T-helper 1 cell (primary cell): ENCODE measurements around the gene EFNA1.
"Not testable (repeated sequence)": the region's sequence is repeated elsewhere in the genome, so short reads cannot be mapped to it uniquely, and the experiment has no call there.

ENCODE experiments used
- DNase-seq, 5 donors: peaks; one replicate each; pipeline ENCODE4 v3.0.0-alpha.2; 2012 to 2020

EFNA1 gene

DNA sequence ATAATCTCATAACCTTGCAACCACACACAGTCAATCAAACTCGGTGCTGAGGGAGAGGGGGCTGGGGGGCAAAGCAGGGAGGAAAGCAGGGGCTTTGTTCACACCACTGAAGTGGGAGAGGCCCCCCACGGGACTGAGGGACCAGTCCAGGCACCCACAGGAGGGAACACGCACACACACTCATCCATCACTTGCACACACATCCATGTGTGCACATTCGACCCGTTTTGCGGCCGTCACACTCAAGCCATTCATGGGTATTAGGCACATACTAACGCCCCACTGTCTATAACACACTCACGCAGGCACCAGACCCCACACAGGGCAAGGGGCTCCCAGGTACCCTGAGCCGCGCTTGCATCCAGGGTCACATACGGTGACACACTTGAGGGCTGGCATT is 35.0 kb upstream of the EFNA1 start:
- DNase-seq = no peak

DNA sequence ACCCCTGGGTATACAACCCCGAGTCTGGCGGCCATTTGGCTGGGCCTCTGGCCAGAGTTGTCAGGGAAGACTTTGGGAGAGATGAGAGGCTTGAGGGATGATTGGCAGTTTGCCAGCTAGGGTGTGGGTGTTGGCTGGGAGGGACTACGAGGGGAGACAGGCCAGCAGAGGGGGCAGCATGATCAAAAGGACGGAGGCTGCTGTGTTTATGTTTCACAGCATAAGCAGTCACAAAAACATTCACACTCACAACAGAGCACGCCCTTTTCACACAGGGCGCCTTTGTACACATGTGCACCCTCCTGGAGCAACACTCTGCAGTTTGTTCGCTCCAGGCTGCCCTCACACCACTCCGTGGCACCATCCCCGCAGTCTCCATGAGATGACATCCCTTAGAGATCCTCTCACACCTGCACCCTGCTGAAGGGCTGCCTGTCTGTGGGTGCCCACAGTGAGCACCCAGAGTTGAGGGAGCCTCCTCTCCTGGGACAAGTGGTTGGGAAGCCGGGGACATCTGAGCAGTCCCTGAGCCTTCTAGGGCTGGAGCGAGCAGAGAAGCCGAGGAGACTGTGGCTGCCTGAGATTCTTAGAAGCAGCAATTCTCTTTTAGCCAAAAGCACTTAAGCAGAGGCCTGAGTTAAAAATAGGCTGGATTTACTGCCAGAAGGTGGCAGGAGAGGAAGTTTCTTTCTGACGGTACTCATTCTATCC is 33.6 kb upstream of the EFNA1 start:
- no peak for DNase-seq

DNA sequence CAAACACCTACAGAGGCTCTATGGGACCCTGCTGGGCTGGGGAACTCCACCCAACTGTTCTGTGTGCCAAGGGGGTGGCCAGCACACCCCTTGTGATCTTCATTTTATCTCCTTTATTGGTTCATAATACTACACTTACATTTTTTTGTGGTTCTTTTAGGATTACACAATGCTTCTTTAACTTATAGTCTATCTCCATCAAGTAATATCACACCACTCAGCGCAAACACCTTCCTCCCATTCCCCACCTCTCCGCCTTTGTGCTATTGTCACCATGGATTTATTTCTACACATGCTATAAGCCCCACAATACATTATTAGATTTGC is 33.1 kb upstream of the EFNA1 start:
- DNase-seq = no peak

DNA sequence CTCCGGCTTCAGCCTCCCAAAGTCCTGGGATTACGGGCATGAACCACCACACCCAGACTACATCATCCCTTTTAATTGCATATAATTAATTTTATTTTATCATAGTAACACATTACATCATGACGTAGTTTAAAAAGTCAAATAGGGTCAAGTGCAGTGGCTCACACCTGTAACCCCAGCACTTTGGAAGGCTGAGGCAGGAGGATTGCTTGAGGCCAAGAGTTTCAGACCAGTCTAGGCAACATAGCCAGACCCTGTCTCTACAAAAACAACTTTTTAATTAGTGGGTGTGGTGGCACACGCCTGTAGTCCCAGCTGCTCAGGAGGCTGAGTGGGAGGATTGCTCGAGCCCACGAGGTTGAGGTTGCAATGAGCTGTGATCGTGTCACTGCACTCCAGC is 28.3 kb upstream of the EFNA1 start:
- no peak for DNase-seq

DNA sequence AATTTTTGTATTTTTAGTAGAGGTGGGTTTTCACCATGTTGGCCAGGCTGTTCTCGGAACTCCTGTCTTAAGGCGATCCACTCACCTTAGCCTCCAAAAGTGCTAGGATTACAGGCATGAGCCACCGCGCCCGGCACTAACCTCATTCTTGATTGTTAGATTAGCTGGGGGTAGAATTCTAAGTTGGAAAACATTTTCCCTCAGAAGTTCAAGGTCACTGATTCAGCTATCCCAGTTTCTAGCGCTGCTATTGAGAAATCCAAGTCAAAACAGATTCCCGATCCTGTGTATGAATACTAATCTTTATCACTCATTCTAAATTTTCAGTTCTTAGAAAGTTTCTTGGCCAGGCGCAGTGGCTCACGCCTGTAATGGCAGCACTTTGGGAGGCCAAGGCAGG is 24.4 kb upstream of the EFNA1 start:
- DNase-seq = no peak

DNA sequence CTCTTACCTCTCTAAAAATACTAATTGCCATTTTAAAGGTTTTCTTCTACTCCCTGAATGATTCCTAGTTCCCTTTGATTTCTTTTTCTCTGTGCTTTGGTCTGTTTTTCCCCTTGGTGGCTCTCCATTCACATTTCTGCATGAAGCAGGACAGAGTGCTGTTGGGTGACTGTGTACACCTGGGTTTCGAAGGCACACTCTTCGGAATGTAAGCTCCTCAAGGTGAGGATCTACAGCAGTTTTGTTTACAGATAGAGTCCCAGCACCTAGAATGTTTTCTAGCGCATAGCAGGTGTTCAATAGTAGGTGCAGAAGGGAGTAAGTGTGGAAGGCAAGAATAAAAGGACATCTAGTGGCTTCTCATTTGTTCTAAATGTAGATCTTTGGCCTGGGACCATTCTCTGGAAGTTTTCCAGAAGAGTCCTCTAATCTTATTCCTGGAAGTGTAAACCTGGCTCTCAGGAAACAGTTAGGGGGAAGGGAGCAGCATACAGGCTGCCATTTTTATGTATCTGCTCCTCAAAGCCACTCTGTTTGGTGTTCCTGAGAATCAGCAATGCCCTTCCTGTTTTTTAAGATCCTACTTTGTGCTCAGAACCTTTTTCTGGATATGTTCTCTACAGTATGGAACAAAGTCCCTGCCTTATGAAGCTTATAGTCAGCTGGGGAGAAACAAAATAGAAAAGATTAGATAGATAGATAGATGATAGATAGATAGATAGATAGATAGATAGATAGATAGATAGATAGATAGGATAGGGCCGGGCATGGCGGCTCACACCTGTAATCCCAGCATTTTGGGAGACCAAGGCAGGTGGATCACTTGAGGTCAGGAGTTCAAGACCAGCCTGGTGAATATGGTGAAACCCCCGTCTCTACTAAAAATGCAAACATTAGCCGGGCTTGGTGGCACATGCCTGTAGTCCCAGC is 22.8 kb upstream of the EFNA1 start:
- no peak for DNase-seq

DNA sequence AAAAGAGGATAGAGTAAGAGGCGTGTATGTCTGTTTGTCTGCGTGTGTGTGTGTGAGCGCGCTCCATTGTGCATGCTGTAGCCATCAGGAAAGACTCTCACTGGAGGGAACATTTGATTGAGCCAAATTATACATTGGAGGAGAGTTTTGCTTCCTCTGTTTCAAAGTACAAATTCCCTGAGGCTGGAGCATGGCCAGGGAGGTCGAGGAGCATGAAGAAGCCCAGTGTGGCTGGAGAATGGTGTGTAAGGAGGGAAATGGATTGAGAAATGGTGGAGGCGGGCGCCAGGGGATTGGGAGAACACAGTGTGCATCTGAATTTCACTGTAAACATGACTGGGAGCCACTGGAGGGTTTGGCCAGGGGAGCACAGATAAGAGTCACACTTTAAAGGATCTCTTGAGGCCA is 22.1 kb upstream of the EFNA1 start:
- no peak for DNase-seq

DNA sequence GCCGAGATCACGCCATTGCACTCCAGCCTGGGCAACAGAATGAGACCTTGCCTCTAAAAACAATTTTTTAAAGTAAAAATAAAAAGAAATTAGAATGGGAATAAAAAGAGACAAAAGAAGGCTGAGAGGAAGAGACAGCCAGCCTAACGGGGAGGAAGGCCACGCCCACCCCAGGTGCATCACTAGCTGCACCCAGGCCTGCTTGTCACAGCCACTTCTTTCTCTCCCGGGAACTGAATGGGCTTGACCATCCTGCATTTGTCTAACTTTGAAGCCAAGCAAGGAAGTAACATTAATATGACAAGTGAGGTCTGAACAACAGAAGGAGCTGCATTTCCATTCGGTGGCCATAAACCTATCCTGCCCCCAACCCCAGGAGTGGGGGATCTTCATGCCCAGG is 20.8 kb upstream of the EFNA1 start:
- DNase-seq = no peak

DNA sequence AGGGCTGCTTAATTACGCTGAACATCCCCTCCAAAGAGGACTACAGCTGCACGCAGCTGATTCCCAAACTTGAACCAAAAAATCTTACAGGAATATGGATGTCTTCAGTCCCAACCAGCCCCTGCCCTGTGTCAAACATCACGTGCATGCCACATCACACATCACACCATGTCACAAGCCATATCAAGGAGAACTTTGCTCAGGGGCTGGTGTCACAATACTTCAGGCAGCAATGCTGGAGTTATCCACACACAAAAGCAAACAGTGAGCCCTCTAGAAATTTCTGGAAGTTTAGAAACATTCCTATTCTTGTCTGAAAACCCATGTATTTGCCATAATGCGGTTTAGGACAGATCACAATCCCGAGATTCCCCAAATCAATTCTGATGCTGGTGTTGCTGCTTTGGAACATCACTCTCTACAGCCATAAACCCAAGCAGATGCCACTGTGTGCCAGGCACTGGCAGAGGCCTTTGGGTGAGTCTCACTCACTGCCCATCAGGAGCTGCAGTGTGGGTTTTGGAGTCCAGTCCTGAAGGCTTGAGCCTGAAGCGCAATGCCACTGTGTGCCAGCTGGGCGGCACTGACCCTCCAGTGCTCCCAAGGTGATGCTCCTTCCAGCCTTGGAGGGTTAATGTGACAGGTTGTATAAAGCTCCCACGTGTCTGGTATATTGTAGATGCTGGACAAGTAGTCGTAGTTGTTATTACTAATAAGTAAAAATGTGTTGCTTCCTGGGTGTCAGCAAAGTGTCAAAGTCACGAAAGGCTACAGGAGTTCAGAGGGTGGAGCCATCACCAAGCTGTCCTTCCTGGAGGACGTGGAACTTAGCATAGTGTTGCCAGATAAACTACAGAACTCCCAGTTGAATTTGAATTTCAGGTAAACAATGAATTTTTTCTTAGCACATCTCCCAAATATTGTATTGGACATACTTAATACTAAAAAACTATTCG is 20.1 kb upstream of the EFNA1 start:
- DNase-seq = no peak

DNA sequence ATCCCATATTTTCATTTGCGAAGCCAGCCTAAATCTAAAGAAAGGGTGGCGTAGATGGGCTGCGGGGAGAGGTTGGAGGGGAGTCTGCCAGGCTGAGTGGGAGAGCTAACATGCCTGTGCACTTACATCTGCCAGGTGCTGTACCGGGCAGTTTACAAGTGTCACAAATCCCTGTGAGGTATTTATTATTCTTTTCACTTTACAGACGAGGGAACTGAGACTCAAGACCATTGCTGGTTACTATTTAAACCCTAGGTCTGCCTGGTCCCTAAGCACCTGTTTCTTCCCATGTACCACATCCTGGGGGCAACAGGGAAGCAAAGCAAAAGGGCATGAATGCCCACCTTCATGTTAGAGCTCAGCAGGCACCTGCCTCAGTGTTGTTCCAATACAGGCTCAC is 19.4 kb upstream of the EFNA1 start:
- no peak for DNase-seq

DNA sequence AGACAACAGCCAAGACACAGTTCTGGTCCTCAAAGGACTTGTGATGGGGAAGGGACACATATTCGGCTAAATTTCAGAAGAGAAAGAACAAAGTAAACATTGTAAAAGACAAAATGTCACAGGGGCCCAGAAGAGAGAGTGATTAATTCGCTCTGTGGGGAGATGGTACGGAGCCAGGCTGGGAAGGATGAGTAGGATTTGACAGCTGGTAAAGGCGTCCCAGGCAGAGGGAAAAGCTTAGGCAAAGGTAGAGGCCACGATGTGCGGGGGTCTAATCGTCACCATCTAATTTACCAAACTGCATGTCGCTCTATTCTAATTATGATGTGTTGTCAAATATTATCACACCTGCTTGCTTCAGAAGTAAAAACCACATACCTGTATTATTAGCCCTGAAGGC is 17.3 kb upstream of the EFNA1 start:
- no peak for DNase-seq

DNA sequence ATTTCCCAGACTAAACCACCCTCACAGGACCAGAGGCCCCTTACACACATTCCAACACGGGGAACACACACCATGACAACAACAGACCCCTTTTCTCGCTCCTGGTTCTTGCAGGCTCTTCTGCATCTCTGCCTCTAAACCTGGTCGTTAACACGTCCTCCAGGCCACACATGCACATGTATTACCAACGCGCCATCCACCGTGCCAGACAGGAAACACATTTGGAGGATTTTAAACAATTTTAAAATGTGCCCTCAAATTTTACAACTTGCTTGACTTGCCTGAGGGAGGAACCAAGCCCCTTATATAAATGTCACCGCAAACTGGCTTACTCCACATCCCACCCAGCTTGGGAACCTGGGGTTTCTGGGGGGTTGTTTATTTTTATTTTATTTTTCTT is 16.9 kb upstream of the EFNA1 start:
- DNase-seq = no peak

DNA sequence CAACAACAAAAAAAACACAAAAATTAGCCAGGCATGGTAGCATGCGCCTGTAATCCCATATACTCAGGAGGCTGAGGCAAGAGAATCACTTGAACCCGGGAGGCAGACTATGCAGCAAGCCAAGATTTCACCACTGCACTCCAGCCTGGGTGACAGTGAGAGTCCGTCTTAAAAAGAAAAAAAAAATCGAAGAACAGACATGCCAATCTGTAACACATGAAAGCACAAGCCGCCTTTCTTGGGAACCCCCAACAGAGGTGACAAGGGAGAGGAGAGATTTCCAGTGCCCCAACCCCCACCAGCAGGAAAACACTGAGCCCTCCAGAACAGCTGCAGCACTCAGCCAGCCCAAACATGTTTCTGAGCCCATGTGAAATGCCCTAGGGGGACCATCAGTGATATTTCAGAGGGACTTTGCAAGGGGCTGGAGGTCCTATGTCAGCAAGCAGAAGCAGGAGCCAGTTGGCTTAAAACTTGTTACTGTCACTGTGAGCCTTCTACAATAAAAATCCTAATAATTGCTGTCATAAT is 14.2 kb upstream of the EFNA1 start:
- DNase-seq = no peak

DNA sequence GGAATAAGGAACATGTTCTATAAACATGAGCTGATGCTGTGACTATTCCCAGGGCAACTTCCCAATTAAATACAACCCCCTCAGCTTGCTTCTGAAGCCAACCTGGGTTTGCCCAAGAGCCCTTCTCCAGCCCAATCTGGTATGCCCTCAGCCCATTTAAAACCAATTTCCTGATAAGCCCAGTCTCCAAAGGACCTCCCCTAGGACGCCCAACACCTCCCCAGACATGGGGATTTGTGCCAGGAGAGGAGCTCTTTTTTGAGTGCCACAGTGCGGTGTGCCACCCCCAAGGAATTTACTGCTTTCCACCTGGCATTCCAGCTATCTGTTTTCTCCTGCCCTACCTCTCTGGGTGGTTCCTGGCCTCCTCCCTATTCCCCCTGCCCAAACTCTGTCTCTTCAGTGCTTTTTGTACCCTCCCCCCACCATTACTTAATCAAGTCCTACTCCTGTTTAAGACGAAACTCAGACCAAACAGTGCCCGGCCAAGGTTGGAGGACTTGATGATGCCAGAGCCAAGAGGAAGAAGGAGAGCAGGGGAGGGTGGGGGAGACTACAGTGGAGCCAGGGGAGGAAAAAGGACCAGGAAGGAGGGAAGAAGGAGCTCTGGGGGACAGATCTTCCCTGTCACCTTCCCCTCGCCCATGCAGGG is 11.4 kb upstream of the EFNA1 start:
- no peak for DNase-seq

DNA sequence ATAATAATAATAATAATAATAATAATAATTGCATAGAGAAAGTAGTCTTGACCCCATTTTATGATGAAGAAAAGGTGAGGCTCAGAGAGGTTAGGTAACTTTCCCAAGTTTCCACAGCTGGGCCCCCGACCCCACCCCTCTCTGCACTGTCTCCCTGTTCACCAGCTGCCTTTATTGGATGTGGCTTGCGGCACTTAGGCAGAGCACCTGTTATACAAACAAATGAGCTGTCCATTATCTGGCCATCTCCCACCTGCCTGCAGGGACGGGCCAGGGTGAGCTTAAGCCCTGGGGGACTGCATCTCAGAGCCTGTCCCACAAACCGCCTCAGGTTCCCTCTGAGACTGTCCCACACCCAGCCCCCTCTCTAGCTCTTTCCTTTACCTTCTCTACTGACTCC is 10.1 kb upstream of the EFNA1 start:
- DNase-seq = no peak

DNA sequence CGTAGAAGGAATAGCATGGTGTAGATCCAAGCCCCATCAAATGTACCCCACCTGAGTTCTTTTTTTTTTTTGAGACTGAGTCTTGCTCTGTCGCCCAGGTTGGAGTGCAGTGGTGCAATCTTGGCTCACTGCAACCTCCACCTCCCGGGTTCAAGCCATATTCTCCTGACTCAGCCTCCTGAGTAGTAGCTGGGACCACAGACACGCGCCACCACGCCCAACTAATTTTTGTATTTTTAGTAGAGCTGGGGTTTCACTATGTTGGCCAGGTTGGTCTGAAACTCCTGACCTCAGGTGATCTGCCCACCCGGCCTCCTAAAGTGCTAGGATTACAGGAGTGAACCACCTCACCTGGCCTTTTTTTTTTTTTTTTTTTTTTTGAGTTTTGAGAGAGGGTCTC is 9.6 kb upstream of the EFNA1 start:
- DNase-seq = not testable (repeated sequence)

DNA sequence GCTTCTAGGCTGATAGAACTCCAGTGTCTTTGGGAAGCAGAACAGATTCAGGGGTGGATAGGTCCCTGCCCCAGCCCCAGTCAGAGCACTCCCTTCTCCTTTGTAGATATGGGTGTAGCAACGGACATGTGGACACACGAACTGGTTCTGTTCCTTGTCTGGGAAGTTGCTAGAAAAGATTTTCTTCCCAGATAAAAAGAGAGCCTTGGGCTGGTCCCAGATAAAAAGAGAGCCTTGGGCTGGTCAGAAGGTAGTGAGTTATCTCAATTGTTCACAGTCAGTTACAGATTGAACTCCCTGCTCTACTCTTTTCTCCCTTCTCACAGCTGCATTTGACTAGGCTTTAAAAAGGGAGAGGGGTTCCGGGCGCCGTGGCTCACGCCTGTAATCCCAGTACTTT is 7.4 kb upstream of the EFNA1 start:
- no peak for DNase-seq

DNA sequence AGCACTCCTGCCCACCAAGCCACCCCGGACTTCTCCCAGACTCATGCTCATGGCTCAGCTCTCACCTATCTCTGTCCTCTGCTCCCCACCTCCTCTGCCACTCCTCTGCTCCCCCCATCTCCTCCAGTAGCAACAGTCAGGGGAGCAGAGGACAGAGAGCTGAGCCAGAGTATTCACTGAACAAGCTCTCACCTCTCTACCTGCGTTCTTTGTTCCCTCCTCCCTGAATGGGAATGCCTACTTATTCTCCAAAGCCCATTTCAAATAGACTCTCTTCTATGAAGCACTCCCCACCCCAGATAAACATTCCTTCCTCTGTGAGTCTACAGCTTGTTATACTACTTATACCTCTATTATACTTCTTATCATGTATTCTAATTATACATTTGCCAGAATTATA is 6.4 kb upstream of the EFNA1 start:
- DNase-seq = no peak

DNA sequence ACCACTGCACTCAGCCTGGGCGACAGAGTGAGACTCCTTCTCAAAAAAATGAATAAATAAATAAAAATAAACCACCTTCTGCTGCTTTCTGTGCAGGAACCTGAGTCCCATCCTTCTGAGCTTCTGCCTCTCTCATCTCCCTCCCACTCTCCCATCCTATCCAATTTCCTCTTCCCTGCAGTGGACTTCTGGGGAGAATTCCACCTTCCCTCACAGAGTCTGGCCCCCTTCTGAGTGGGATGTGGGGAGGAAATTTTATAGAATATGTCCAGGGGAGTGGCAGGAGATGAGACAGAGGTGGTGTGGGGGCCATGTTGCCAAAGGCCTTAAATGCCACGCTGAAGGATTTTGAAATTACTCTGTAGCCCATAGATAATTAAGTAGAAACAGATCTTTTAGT is 5.4 kb upstream of the EFNA1 start:
- no peak for DNase-seq

DNA sequence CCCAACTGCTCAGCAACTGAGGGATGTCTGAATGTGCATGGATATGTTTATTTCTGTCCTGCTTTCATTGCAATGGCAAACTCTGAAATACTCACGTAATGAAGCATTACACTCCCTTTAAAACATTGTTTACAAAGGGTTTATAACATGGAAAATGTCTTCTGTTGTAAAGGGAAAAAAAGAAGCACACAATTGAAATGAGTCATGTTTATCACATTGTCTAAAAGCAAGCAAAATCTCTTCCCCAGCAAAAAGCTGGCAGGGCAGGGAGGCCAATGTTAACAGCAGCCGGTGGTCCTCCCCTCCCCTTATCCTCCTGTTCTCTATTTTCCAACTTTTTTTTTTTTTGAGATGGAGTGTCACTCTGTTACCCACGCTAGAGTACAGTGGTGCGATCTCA is 3.9 kb upstream of the EFNA1 start:
- DNase-seq = no peak

DNA sequence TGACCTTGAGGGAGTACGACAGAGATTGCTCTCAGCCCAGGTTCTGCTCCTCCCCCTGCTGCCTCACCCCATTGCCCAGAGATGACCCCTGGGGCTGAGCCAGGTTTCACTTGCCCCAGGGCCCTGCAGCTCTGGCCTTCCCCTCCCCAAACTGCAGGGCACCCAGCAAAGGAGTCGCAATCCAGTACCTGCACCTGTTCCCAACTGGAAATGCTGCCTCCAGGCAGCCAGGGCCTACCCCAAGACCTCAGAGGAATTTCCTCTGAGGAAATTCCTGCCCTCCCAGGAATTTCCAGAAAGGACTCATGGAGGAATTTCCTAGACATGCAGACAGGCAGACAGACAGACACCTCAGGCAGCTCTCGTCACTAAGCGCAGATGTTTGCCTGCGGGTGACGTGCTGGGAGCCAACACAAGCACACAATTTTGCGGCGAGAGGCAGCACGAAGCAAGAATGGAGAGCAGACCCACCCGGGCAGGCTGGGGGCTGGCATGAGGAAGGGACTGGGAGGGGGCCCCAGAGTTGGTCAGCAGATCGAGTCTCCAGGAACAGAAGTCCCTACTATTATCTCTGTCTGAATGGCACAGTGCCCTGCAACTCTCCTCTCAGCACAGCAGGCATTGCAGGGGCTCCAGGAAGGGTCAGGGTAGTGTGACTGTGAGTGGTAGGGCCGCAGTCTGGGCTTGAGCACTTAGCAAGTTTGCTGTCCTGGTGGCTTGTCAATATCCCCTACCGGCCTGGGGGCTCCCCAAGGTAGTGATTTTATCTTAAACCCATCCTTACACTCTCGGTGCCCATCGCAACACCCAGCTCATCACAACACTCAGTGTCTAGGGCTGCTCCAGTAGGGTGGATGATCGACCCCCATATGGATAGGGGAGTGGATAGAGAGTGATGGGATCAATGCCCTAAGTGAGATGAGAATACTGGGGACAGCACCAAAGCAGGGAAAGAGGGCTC is 2.9 kb upstream of the EFNA1 start:
- DNase-seq = no peak
